HG03139 (cell line): ENCODE measurements around the gene OXCT1.
A peak's percentile ranks its signal among the peaks of the same experiment; 100 is the strongest.
"Not testable (repeated sequence)": the region's sequence is repeated elsewhere in the genome, so short reads cannot be mapped to it uniquely, and the experiment has no call there.

Source experiments
- ATAC-seq: cut with Tn5 transposase; IDR thresholded peaks from one replicate; pipeline ENCODE4 v1.9.1; 2021; ENCODE audit not compliant: unreplicated experiment

The OXCT1 gene

GRCh38 chr5:41778410-41778809, 91.8 kb downstream of the OXCT1 start:
- ATAC-seq = no peak

GRCh38 chr5:41776435-41776834, 93.8 kb downstream of the OXCT1 start:
- no peak for ATAC-seq

DNA sequence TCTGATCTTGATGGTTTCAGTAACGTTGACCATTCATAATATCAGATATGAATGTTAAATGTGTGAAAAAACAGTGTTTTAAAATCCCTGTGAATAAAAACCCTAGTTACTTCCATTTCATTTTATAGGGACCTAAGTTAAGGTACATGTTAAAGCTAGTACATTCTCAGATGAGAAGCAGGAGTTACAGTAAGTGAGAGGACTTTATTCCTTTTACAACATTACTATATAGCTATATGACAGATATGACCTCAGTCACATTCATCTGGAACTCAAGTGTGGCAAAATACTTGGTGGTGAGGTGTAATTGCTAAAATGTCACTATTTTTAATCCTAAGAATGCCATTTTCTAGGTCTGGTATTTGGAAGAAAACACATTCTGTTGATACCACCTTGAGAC, 96.4 kb downstream of the OXCT1 start:
- ATAC-seq = no peak

- no peak for ATAC-seq
Measured at GRCh38 chr5:41772785-41773442, 97.3 kb downstream of the OXCT1 start.

GRCh38 chr5:41772056-41772455, 98.2 kb downstream of the OXCT1 start:
- no peak for ATAC-seq

GRCh38 chr5:41770799-41771198, 99.4 kb downstream of the OXCT1 start:
- ATAC-seq = peak; percentile 79

DNA sequence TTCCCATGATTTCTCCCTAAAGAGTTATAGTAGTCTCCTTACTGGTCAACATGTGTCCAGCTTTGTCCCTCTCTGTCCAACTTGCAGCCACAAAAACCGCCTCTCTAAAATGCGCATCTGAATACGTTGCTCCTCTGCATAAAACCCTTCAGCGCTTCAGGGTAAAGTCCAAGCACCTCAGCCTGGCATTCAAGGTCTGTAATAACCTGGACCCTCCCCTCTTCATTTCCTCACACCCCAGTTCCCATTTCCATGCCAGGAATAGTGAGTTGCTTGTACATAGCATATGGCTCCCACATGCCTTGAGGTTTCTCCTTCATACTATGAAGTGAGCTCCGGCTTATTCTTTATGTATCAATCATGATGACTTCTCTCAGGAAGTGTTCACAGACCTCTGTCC, 101.5 kb downstream of the OXCT1 start:
- no peak for ATAC-seq

DNA sequence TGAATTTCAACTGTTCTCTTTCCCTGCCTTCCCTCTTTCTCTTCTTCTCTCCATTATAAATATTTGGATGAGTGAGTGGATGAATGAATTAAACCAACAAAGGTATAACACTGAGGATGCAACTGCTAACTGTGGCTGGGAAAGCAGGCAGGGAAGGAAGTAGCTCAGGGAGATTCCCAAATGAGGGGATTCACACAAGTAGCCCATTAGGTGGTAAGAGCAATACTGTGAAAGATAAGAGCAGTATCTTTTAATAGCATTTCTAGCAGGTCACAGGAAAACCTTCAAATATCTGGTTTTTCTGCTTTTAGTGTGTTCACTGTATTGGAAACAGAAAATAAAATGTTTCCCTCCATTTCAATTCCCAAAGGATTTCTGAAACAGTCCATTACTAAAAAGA, 105.6 kb downstream of the OXCT1 start:
- no peak for ATAC-seq

GRCh38 chr5:41763574-41763973, 106.7 kb downstream of the OXCT1 start:
- ATAC-seq = no peak

DNA sequence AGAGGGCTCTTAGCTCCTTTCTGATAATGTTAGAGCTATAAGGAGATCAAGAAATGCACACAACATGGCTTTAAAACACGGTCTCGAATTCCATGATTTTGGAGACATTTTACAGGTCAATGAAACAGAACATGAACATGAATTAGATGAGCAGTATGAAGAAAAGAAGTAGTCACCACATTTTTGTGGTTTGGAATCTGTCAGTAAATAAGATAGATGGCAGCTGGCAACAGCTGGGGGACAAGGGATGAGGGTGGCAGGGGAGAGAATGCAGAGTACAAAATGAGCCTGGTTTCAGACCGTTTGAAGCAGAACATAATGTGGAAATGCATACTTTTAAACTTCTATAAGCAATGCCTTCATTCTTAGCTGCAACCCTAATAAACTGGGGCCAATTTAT, 107.1 kb downstream of the OXCT1 start:
- no peak for ATAC-seq

DNA sequence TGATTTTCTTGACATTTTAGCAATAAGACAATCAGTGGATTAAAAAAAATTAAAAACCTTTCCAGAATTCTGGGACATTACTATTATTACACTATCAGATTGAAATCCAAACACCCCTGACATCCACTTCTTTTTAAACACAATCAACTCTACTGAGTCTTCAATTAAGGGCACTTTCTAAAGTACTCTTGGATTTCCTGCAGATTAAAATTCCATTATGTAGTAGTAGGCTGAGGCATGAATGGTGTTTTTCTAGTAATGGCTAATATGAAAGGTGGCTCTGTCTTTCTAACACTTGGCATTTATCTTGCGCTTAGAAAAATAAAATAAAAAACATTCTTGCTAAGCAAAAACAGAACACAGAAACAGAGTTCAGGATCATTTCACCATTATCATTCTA, 107.8 kb downstream of the OXCT1 start:
- no peak for ATAC-seq

DNA sequence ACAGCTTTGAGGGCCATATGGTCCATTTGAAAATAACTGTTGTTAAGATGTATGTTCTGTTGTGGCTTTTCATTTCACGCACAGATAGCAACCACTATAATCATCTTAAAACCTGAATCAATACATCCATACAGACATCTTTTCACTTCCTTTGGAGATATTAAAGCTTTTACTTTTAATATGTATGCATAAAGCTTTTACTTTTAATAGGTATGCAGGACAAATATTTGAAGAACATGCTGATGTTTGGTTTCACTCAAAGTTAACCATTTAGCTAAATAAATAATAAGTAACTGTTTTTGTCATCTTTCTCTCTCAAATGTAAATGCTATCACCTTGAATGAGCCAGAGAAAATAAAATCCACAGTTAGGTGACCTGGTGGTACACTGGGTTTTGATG, 108.6 kb downstream of the OXCT1 start:
- no peak for ATAC-seq

DNA sequence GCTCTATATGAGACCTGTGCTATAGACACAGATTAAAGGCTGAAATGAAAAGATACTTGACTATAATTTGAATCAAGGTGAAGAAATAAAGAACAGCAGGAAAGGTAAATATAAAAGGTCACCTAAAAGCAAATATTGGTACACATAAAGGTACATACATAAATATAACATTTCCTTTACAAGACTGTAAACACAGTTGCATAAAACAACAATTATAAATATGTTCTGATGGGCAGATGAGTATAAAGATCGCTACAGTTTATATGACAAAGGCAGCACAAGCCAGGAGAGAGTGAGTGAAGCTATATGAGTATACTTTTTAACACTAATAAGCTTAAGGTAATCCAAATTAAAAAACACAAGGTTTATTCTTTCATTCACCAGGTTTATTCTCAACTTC, 114.5 kb downstream of the OXCT1 start:
- ATAC-seq = no peak

DNA sequence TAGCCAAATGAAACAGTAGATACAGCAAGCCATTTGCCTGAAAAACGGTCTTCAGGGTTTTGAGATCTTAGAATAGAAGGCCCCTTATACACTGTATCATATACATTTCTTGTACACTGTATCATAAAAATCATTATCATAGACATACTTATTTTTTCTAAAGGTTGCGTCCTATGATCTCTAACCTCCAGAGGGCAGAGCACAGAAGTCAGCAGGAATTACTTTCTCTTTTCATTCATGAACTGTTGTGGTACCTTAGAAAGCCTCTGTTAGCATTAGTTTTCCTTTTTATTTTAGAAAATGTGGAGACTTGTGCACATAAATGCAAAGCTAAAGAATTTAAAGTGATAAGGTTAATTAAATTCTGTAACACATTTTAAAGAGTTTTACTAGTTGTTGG, 115.4 kb downstream of the OXCT1 start:
- no peak for ATAC-seq

DNA sequence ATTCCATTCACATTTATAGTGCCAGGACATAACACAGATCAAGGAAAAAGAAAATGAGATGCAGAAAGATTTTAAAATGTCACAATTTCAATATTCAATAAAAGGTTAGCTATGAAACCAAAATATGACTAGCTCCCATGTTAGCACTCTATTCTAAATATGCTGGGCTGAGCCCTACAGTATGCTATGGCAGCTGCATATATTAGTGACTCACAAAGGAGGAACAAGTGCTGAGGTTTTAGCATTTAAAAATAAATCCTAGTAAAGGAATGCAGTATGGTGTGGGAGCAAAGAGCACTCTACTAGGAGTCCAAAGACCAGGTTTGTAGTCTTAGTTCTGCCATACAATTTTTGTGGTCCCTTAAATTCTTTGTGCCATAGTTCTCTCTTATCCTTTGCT, 118.4 kb downstream of the OXCT1 start:
- ATAC-seq = no peak

GRCh38 chr5:41748631-41749030, 121.6 kb downstream of the OXCT1 start:
- peak; percentile 96 for ATAC-seq

GRCh38 chr5:41747708-41748107, 122.5 kb downstream of the OXCT1 start:
- ATAC-seq = no peak

GRCh38 chr5:41747301-41747700, 122.9 kb downstream of the OXCT1 start:
- ATAC-seq = no peak

- ATAC-seq = not testable (repeated sequence)
Measured at GRCh38 chr5:41742608-41743007, 127.6 kb downstream of the OXCT1 start.

DNA sequence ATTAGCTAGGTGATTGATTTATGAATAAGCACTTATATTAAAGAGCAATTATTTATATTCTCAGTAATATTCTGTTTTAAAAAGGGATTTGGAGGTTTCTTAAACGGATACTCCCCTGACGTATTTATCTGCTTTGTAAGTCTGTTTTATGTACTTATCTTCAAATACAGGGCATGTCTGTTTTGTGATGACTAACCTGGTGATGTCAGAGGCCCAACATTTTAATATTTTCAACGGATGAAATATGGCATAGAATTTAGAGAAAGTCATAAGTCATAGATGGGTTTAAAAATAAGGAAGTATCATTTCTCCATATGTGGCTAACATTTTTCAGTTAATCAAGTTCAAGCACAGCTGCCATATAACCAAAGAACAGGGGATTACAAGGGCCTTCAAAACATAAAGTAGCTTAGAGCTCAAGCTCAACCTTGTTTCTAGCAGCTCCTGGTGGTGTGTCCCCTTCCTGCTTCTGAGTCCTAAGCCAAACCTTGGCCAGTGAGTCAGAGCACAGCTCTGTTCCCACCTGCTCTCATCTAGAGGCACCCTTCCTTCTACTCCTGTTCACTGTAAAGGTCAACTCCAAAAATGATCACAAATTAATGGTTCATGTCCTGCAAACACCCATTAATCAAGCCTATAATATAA, 131.4 kb downstream of the OXCT1 start:
- no peak for ATAC-seq

- no peak for ATAC-seq
Measured at GRCh38 chr5:41736641-41737040, 133.6 kb downstream of the OXCT1 start.

GRCh38 chr5:41735213-41735612, 135.0 kb downstream of the OXCT1 start:
- peak; percentile 58 for ATAC-seq

DNA sequence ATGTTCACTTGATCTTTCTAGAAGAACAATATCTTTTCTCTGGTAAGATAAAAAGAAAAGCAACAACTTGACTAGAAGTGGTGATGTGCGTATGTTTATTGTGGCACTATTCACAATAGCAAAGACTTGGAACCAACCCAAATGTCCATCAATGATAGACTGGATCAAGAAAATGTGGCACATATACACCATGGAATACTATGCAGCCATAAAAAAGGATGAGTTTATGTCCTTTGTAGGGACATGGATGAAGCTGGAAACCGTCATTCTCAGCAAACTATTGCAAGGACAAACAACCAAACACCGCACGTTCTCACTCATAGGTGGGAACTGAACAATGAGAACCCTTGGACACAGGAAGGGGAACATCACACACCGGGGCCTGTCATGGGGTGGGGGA, 140.8 kb downstream of the OXCT1 start:
- not testable (repeated sequence) for ATAC-seq
